ENCODE measurements around the gene DHRS7C.

Gene DHRS7C

GRCh38 chr17:9790889-9791876 is at the start of gene DHRS7C:
Gene DHRS7C (minus strand): TSS chr17:9791592. CDS start chr17:9791284, 308 bp downstream.
- TF ChIP-seq GLIS3 (CRISPR knock-in tag; IDR thresholded peaks at IDR 0.05), result no peak
- TF ChIP-seq TOX (CRISPR knock-in tag; IDR thresholded peaks at IDR 0.05; ENCODE audit: borderline replicate concordance), result no peak
- TF ChIP-seq ZNF8 (CRISPR knock-in tag; IDR thresholded peaks at IDR 0.05), result no peak
- TF ChIP-seq PPARA (CRISPR knock-in tag; IDR thresholded peaks at IDR 0.05; ENCODE audit: borderline replicate concordance), result no peak
- no peak for TF ChIP-seq ZC3H10 (CRISPR knock-in tag; IDR thresholded peaks at IDR 0.05)
- TF ChIP-seq CSRNP3 (CRISPR knock-in tag; IDR thresholded peaks at IDR 0.05), result no peak
- no peak for TF ChIP-seq TCF4 (CRISPR knock-in tag; IDR thresholded peaks at IDR 0.05; ENCODE audit: borderline replicate concordance)
- no peak for TF ChIP-seq ESRRG (CRISPR knock-in tag; IDR thresholded peaks at IDR 0.05)
- TF ChIP-seq CSDC2 (CRISPR knock-in tag; IDR thresholded peaks at IDR 0.05), result no peak
- TF ChIP-seq RARB (CRISPR knock-in tag; IDR thresholded peaks at IDR 0.05), result no peak
- TF ChIP-seq ZNF565 (CRISPR knock-in tag; conservative IDR thresholded peaks at IDR 0.05; ENCODE audit: low read depth), result no peak
- no peak for TF ChIP-seq ZFP3 (CRISPR knock-in tag; IDR thresholded peaks at IDR 0.05)
- TF ChIP-seq ZFP30 (CRISPR knock-in tag; IDR thresholded peaks at IDR 0.05), result no peak
- ATAC-seq, result no peak

GRCh38 chr17:9839433-9839832 is 48.0 kb upstream of the DHRS7C start:
- no peak for ATAC-seq
- TF ChIP-seq ZFP30 (CRISPR knock-in tag; IDR thresholded peaks at IDR 0.05) (no peak), ZNF565 (CRISPR knock-in tag; conservative IDR thresholded peaks at IDR 0.05; ENCODE audit: low read depth) (no peak), CREB5 (CRISPR knock-in tag; IDR thresholded peaks at IDR 0.05; ENCODE audit: low read depth) (no peak), TOX (CRISPR knock-in tag; IDR thresholded peaks at IDR 0.05; ENCODE audit: borderline replicate concordance) (no peak), ZNF70 (CRISPR knock-in tag; IDR thresholded peaks at IDR 0.05) (no peak), RARB (CRISPR knock-in tag; IDR thresholded peaks at IDR 0.05) (no peak), ZFP3 (CRISPR knock-in tag; IDR thresholded peaks at IDR 0.05) (no peak), ZC3H10 (CRISPR knock-in tag; IDR thresholded peaks at IDR 0.05) (no peak), ISL1 (CRISPR knock-in tag; IDR thresholded peaks at IDR 0.05) (no peak), TCF4 (CRISPR knock-in tag; IDR thresholded peaks at IDR 0.05; ENCODE audit: borderline replicate concordance) (no peak), TSHZ2 (CRISPR knock-in tag; IDR thresholded peaks at IDR 0.05) (no peak), PATZ1 (CRISPR knock-in tag; IDR thresholded peaks at IDR 0.05; ENCODE audit: borderline replicate concordance) (no peak), BACH2 (CRISPR knock-in tag; IDR thresholded peaks at IDR 0.05; ENCODE audit: borderline replicate concordance) (no peak), CSDC2 (CRISPR knock-in tag; IDR thresholded peaks at IDR 0.05) (no peak), OSR1 (CRISPR knock-in tag; IDR thresholded peaks at IDR 0.05) (no peak), PPARA (CRISPR knock-in tag; IDR thresholded peaks at IDR 0.05; ENCODE audit: borderline replicate concordance) (no peak), ARNTL (CRISPR knock-in tag; IDR thresholded peaks at IDR 0.05; ENCODE audit: borderline replicate concordance, low read depth) (no peak), CSRNP3 (CRISPR knock-in tag; IDR thresholded peaks at IDR 0.05) (no peak), ZNF8 (CRISPR knock-in tag; IDR thresholded peaks at IDR 0.05) (no peak)

Data from SK-N-SH treated with all-trans-retinoic acid at 6 μM for 48 hours (cell line).